Natural killer cell treated with Interleukin-12 subunit alpha and Interleukin-12 subunit beta and Interleukin-15 and Interleukin-18, amount 100 ng/mL, for 72 hours (primary cell): ENCODE results near the gene OR52H1. TPM values are rescaled to one million over a fixed set of nuclear protein-coding genes. Genes with fewer than 3 reads are reported as not detected.

Experiments used
- ATAC-seq, 2 donors: fragments of 150-1000 bp; cut with Tn5 transposase in 1 of 2; sonication (Bioruptor Pico), chemical (Tn5 transposase) in 1 of 2; 2 replicates each; pipeline ENCODE4 v1.10.0; 2021
- DNase-seq: peaks from one replicate; pipeline ENCODE4 v3.0.0; 2022; ENCODE audit warnings: low spot score
- H3K27ac Mint-ChIP-seq, 2 donors: 1 replicate in 1 of 2; 2 replicates in 1 of 2; pipeline ENCODE4 v1.8.0; 2022; ENCODE audit warnings: mixed read lengths in 2 of 2, mild to moderate bottlenecking in 1 of 2, moderate library complexity in 1 of 2
- H3K27me3 Mint-ChIP-seq, 2 donors: 1 replicate in 1 of 2; 2 replicates in 1 of 2; pipeline ENCODE4 v1.8.0; 2022; ENCODE audit warnings: mixed read lengths in 2 of 2
- H3K36me3 Mint-ChIP-seq: one replicate; pipeline ENCODE4 v1.8.0; 2022; ENCODE audit warnings: mixed read lengths
- H3K4me1 Mint-ChIP-seq, 2 donors: 1 replicate in 1 of 2; 2 replicates in 1 of 2; pipeline ENCODE4 v1.8.0; 2022; ENCODE audit warnings: low read depth in 2 of 2, mixed read lengths in 2 of 2, mild to moderate bottlenecking in 1 of 2
- H3K4me3 Mint-ChIP-seq: one replicate; pipeline ENCODE4 v1.8.0; 2022; ENCODE audit warnings: mixed read lengths
- H3K9me3 Mint-ChIP-seq: 2 replicates; pipeline ENCODE4 v1.8.0; 2022; ENCODE audit warnings: mixed read lengths
- total RNA-seq, 2 donors: library from RNA; stranded (reverse); gene quantifications; one replicate each; pipeline ENCODE4 v1.2.3, GENCODE V29; 2022

OR52H1 gene
- total RNA-seq, 2 donors from 2014 or later: not detected

GRCh38 chr11:5557751-5558150 lies 9.4 kb upstream of the OR52H1 start:
- DNase-seq (no peak), ATAC-seq (no peak)
- H3K4me3 Mint-ChIP-seq: no peak overlapping the region
- no peaks in the 10 kb centered on the region for H3K9me3 Mint-ChIP-seq
- peaks cover 28 to 30% of the 10 kb centered on the region in 2 donors for H3K27me3 Mint-ChIP-seq
- no peak overlapping the region for H3K27ac Mint-ChIP-seq
- no peaks in the 10 kb centered on the region for H3K4me1 Mint-ChIP-seq
- H3K36me3 Mint-ChIP-seq: no peaks in the 10 kb centered on the region

GRCh38 chr11:5556596-5557188 lies 8.4 kb upstream of the OR52H1 start:
- no peak overlapping the region for H3K27ac Mint-ChIP-seq
- no peaks in the 10 kb centered on the region for H3K9me3 Mint-ChIP-seq
- H3K4me1 Mint-ChIP-seq: no peaks in the 10 kb centered on the region
- ATAC-seq (peak in 1 of 2 donors; percentile 40), DNase-seq (no peak)
- H3K27me3 Mint-ChIP-seq: peaks cover 27 to 34% of the 10 kb centered on the region in 2 donors
- no peaks in the 10 kb centered on the region for H3K36me3 Mint-ChIP-seq
- no peak overlapping the region for H3K4me3 Mint-ChIP-seq

GRCh38 chr11:5553343-5553742 lies 5.0 kb upstream of the OR52H1 start:
- Mint-ChIP-seq H3K4me3 (no peak overlapping the region), H3K27ac (no peak overlapping the region), H3K27me3 (peaks cover 27 to 31% of the 10 kb centered on the region in 2 donors), H3K9me3 (no peaks in the 10 kb centered on the region), H3K4me1 (no peaks in the 10 kb centered on the region), H3K36me3 (no peaks in the 10 kb centered on the region)
- no peak for DNase-seq
- no peak for ATAC-seq

GRCh38 chr11:5550440-5551095 lies 2.2 kb upstream of the OR52H1 start:
- no peak overlapping the region for H3K27ac Mint-ChIP-seq
- H3K4me3 Mint-ChIP-seq: no peak overlapping the region
- no peaks in the 10 kb centered on the region for H3K4me1 Mint-ChIP-seq
- ATAC-seq: no peak
- H3K27me3 Mint-ChIP-seq: peaks cover 24 to 31% of the 10 kb centered on the region in 2 donors
- no peak for DNase-seq
- no peaks in the 10 kb centered on the region for H3K9me3 Mint-ChIP-seq
- no peaks in the 10 kb centered on the region for H3K36me3 Mint-ChIP-seq

GRCh38 chr11:5547982-5548381 lies 358 bp downstream of the OR52H1 start:
- Mint-ChIP-seq H3K9me3 (no peaks in the 10 kb centered on the region), H3K27me3 (peaks cover 10 to 11% of the 10 kb centered on the region in 2 donors), H3K4me3 (no peak overlapping the region), H3K27ac (no peak overlapping the region), H3K4me1 (no peaks in the 10 kb centered on the region), H3K36me3 (no peaks in the 10 kb centered on the region)
- DNase-seq (no peak), ATAC-seq (no peak)

- Mint-ChIP-seq H3K4me3 (no peak overlapping the region), H3K27ac (no peak overlapping the region), H3K9me3 (no peaks in the 10 kb centered on the region), H3K4me1 (no peaks in the 10 kb centered on the region), H3K27me3 (peaks cover 3 to 8% of the 10 kb centered on the region in 2 donors), H3K36me3 (no peaks in the 10 kb centered on the region)
- no peak for ATAC-seq
- DNase-seq: no peak
These were observed 1.9 kb downstream of the OR52H1 start for GRCh38 chr11:5546457-5546856.

- Mint-ChIP-seq H3K27ac (no peak overlapping the region), H3K9me3 (peaks cover 3% of the 10 kb centered on the region), H3K27me3 (peaks cover 19 to 21% of the 10 kb centered on the region in 2 donors), H3K4me1 (no peaks in the 10 kb centered on the region), H3K36me3 (peaks cover 8% of the 10 kb centered on the region), H3K4me3 (no peak overlapping the region)
- no peak for DNase-seq
- ATAC-seq: no peak
These were observed 6.9 kb downstream of the OR52H1 start for GRCh38 chr11:5541427-5541826.

GRCh38 chr11:5536482-5536881 lies 11.9 kb downstream of the OR52H1 start:
- no peak for ATAC-seq
- H3K27ac Mint-ChIP-seq: no peak overlapping the region
- DNase-seq: no peak
- no peaks in the 10 kb centered on the region for H3K4me1 Mint-ChIP-seq
- no peak overlapping the region for H3K4me3 Mint-ChIP-seq
- peaks cover 8% of the 10 kb centered on the region for H3K36me3 Mint-ChIP-seq
- peaks cover 19 to 23% of the 10 kb centered on the region in 2 donors for H3K27me3 Mint-ChIP-seq
- H3K9me3 Mint-ChIP-seq: peaks cover 3% of the 10 kb centered on the region

GRCh38 chr11:5534046-5534445 lies 14.3 kb downstream of the OR52H1 start:
- Mint-ChIP-seq H3K9me3 (peaks cover 3% of the 10 kb centered on the region), H3K4me3 (no peak overlapping the region), H3K36me3 (peaks cover 8% of the 10 kb centered on the region), H3K27ac (no peak overlapping the region), H3K27me3 (peaks cover 11 to 18% of the 10 kb centered on the region in 2 donors), H3K4me1 (no peaks in the 10 kb centered on the region)
- no peak for DNase-seq
- ATAC-seq: no peak

GRCh38 chr11:5531053-5531831 lies 17.1 kb downstream of the OR52H1 start:
- H3K27ac Mint-ChIP-seq: no peak overlapping the region

GRCh38 chr11:5528495-5528894 lies 19.8 kb downstream of the OR52H1 start:
- no peaks in the 10 kb centered on the region for H3K9me3 Mint-ChIP-seq
- ATAC-seq: no peak
- no peak overlapping the region for H3K27ac Mint-ChIP-seq
- no peak for DNase-seq
- no peaks in the 10 kb centered on the region for H3K4me1 Mint-ChIP-seq
- H3K36me3 Mint-ChIP-seq: no peaks in the 10 kb centered on the region
- H3K27me3 Mint-ChIP-seq: peaks cover 5 to 18% of the 10 kb centered on the region in 2 donors
- no peak overlapping the region for H3K4me3 Mint-ChIP-seq

More at GRCh38 chr11:5531053-5531831, 17.1 kb downstream of the OR52H1 start:
- ATAC-seq: peak in 1 of 2 donors; percentile 37
- DNase-seq: no peak
- H3K27me3 Mint-ChIP-seq: peaks cover 5 to 9% of the 10 kb centered on the region in 2 donors
- no peaks in the 10 kb centered on the region for H3K36me3 Mint-ChIP-seq
- H3K4me3 Mint-ChIP-seq: no peak overlapping the region
- no peaks in the 10 kb centered on the region for H3K9me3 Mint-ChIP-seq
- H3K4me1 Mint-ChIP-seq: no peaks in the 10 kb centered on the region

- Mint-ChIP-seq H3K36me3 (no peaks in the 10 kb centered on the region), H3K4me3 (no peak overlapping the region), H3K9me3 (no peaks in the 10 kb centered on the region), H3K27ac (no peak overlapping the region), H3K27me3 (peaks cover 5 to 18% of the 10 kb centered on the region in 2 donors), H3K4me1 (no peaks in the 10 kb centered on the region)
- peak; percentile 13 to 49 for ATAC-seq
- no peak for DNase-seq
These were observed 20.6 kb downstream of the OR52H1 start for GRCh38 chr11:5527716-5528115.

- no peak for ATAC-seq
- Mint-ChIP-seq H3K36me3 (no peaks in the 10 kb centered on the region), H3K4me1 (no peaks in the 10 kb centered on the region), H3K9me3 (no peaks in the 10 kb centered on the region), H3K4me3 (no peak overlapping the region), H3K27me3 (peaks cover 5 to 9% of the 10 kb centered on the region in 2 donors), H3K27ac (no peak overlapping the region)
- DNase-seq: no peak
These were observed 23.6 kb downstream of the OR52H1 start for GRCh38 chr11:5524756-5525155.

GRCh38 chr11:5522308-5522707 lies 26.0 kb downstream of the OR52H1 start:
- Mint-ChIP-seq H3K27me3 (peaks cover 0 to 9% of the 10 kb centered on the region in 2 donors), H3K36me3 (no peaks in the 10 kb centered on the region), H3K4me3 (no peak overlapping the region), H3K9me3 (no peaks in the 10 kb centered on the region), H3K4me1 (no peaks in the 10 kb centered on the region), H3K27ac (no peak overlapping the region)
- ATAC-seq (no peak), DNase-seq (no peak)
